Measurements from ENCODE around the gene WNT4. TPM values are rescaled to one million over a fixed set of nuclear protein-coding genes. Genes with fewer than 3 reads are reported as not detected.
A peak's percentile ranks its signal among the peaks of the same experiment; 100 is the strongest.

WNT4 gene
- total RNA-seq, 1 donor from 2014 or later: 26.4 TPM

- TF ChIP-seq CTCF (conservative IDR thresholded peaks at IDR 0.05): no peak
- Mint-ChIP-seq H3K36me3 (peaks cover 17% of the 10 kb centered on the region), H3K4me1 (ENCODE audit: unreplicated experiment) (peaks cover 42% of the 10 kb centered on the region), H3K27ac (peak overlapping the region; percentile 79), H3K9me3 (peaks cover 9% of the 10 kb centered on the region), H3K4me3 (no peak overlapping the region), H3K27me3 (no peaks in the 10 kb centered on the region)
- DNase-seq (ENCODE audit: extremely low spot score, unreplicated experiment): no peak
Measured at GRCh38 chr1:22071511-22071910, 71.4 kb downstream of the WNT4 start.

Other genes starting within 250 kb of the WNT4 start
- gene HSPG2, start 205.8 kb downstream of the WNT4 start, total RNA-seq (ENCODE audit: low replicate concordance): 124 and 130 TPM in 2 replicates
- gene CELA3B, start 166.1 kb downstream of the WNT4 start, total RNA-seq (ENCODE audit: low replicate concordance): not detected in 2 replicates
- 0.40 TPM in 1 of 2 replicates, not detected in the other for gene CELA3A, start 141.4 kb downstream of the WNT4 start, total RNA-seq (ENCODE audit: low replicate concordance)
- 238 and 301 TPM in 2 replicates for gene CDC42, start 90.4 kb downstream of the WNT4 start, total RNA-seq (ENCODE audit: low replicate concordance)